ENCODE data around the gene SLC20A1. TPM values are rescaled to one million over a fixed set of nuclear protein-coding genes. Genes with fewer than 3 reads are reported as not detected.

Gene SLC20A1
- total and polyA plus RNA-seq, 4 donors = 7.0 to 82.6 (median 35.8) TPM

DNA sequence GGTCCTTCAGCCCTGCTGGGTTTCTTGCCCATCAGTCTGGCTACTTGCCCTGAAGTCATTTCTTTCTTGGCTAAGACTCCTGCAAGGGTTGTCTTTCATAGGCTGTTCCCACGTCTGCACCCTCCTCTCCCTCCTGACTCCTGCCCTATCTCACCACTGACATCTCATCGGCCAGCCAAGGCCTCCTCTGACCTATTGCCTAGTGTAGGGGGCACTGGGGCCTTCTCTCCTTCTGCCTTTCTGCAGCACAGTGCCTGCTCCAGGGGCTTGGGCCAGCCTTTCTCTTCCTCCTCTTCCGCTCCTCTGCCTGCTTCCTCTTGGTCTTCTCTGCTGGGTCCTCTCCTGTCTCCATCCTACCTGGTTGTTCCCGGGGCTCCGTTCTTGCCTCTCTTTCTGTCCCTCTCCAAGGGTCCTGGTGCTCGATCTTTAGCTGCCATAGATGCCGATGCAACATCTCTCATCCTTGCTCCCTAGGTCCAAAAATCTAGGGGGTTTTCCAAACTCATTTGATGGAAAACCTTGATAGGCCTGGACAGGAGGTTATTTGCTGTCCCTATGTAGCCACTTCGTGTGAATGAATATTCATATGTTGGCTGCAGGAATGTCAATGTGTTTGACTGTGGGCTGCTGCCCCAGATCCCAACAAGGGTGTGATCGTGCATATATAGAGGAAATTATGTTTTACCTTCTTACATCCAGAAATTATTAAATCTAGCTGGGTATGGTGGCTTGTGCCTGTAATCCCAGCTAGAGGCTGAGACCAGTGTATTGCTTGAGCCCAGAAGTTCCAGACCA is 65.4 kb downstream of the SLC20A1 start:
- DNase-seq (no peak), ATAC-seq (ENCODE audit: low FRiP score) (no peak)
- Histone ChIP-seq H3K27ac (ENCODE audit: low read depth in 1 of 2, low read length in 2 of 2) (no peak overlapping the region), H3K9me3 (ENCODE audit: control insufficient read depth, low read length) (no peaks in the 10 kb centered on the region), H3K4me3 (ENCODE audit: low read length in 2 of 2) (no peak overlapping the region), H3K4me1 (ENCODE audit: control insufficient read depth in 1 of 2, insufficient read depth in 2 of 2, low read length in 2 of 2) (no peaks in the 10 kb centered on the region), H3K36me3 (ENCODE audit: control insufficient read depth in 1 of 2, insufficient read depth in 2 of 2, low read length in 1 of 2) (no peaks in the 10 kb centered on the region), H3K27me3 (ENCODE audit: control insufficient read depth in 1 of 2, insufficient read depth in 2 of 2, low read length in 1 of 2) (no peaks in the 10 kb centered on the region)
- WGBS, 2 donors = 78 to 81% methylated on average over 9 of the region's 9 CpGs
- intact Hi-C loops (cut with DNase I) = no loop called here

DNA sequence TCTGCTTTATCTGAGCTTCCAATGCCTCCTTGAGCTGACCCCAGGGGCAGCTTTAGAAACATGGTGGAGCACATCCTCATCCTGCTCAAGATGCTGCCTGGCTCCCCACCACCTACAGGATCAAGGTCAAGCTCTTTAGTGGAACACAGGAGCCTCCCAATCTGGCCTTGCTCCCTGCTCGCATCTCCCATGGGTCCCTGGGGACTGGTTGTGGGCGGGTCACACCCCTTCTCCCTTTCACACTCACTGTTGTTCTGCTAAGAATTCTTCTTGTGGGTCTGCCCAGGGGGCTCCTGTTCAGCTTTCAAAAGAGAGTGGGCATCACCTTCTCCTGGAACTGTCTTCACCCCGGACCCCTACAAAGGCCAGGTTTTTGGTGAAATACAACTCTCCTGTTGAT is 66.7 kb downstream of the SLC20A1 start:
- no peak overlapping the region for H3K27ac ChIP-seq (ENCODE audit: low read depth in 1 of 2, low read length in 2 of 2)
- intact Hi-C loops (cut with DNase I) = no loop called here
- no peaks in the 10 kb centered on the region for H3K36me3 ChIP-seq (ENCODE audit: control insufficient read depth in 1 of 2, insufficient read depth in 2 of 2, low read length in 1 of 2)
- no peak overlapping the region for H3K4me3 ChIP-seq (ENCODE audit: low read length in 2 of 2)
- H3K27me3 ChIP-seq (ENCODE audit: control insufficient read depth in 1 of 2, insufficient read depth in 2 of 2, low read length in 1 of 2) = no peaks in the 10 kb centered on the region
- DNase-seq = no peak
- 60 to 65% methylated on average over 3 of the region's 3 CpGs for WGBS, 2 donors
- no peak for ATAC-seq (ENCODE audit: low FRiP score)
- H3K9me3 ChIP-seq (ENCODE audit: control insufficient read depth, low read length) = no peaks in the 10 kb centered on the region
- H3K4me1 ChIP-seq (ENCODE audit: control insufficient read depth in 1 of 2, insufficient read depth in 2 of 2, low read length in 2 of 2) = no peaks in the 10 kb centered on the region

DNA sequence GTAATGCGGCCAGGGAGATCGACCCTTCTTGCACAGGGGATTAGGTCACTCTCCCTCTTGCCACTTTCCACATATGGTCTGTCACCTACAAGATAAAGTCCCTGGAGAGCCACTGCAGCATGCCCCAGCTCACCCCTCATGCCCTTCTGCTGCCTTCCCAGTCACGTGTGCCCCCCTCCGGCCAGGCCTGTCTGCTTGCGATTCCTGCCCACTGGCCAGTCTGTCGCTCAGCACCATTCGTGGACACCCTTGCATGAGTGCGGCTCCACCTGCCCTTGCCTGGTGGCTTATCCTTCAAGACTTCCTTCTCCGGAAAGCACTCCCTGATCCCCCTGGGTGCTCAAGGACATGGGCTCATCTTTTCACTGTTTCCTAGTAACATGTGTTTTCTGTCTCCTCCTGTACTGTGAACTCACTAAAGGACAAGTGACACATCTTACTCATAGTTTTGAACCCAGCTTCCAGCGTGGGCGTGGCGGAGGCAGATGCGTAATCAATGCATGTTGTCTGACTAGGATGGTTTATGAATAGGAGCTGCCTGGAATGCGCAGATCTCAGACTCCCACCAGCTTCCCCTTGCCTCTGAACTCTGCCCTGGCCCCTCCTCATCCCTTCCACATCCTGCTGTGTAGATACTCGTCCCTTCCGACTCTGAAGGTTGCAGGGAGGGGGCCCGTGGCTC is 67.3 kb downstream of the SLC20A1 start:
- DNase-seq (no peak), ATAC-seq (ENCODE audit: low FRiP score) (no peak)
- WGBS, 2 donors = 73 to 75% methylated on average over 17 of the region's 17 CpGs

More for the DNA sequence above, 67.3 kb downstream of the SLC20A1 start:
- Histone ChIP-seq H3K36me3 (ENCODE audit: control insufficient read depth in 1 of 2, insufficient read depth in 2 of 2, low read length in 1 of 2) (no peaks in the 10 kb centered on the region), H3K27me3 (ENCODE audit: control insufficient read depth in 1 of 2, insufficient read depth in 2 of 2, low read length in 1 of 2) (no peaks in the 10 kb centered on the region), H3K4me3 (ENCODE audit: low read length in 2 of 2) (no peak overlapping the region), H3K4me1 (ENCODE audit: control insufficient read depth in 1 of 2, insufficient read depth in 2 of 2, low read length in 2 of 2) (no peaks in the 10 kb centered on the region), H3K9me3 (ENCODE audit: control insufficient read depth, low read length) (no peaks in the 10 kb centered on the region), H3K27ac (ENCODE audit: low read depth in 1 of 2, low read length in 2 of 2) (no peak overlapping the region)
- intact Hi-C loops (cut with DNase I) = no loop called here

Other genes starting within 250 kb of the SLC20A1 start
- gene RGPD8, start 212.3 kb upstream of the SLC20A1 start, total RNA-seq = 10 to 100 TPM; 36.2 to 51.7 TPM
- gene RGPD8, start 212.3 kb upstream of the SLC20A1 start, polyA plus RNA-seq = 1 to 10 TPM; 1.3 to 2.9 TPM
- gene TTL, start 163.8 kb upstream of the SLC20A1 start, total RNA-seq = 10 to 100 TPM; 33.6 to 46.6 TPM
- 10 to 100 TPM in 1 of 2 donors, 1 to 10 TPM in 1; 9.8 to 13.1 TPM for gene TTL, start 163.8 kb upstream of the SLC20A1 start, polyA plus RNA-seq
- 10 to 100 TPM in 1 of 2 donors, 1 to 10 TPM in 1; 9.4 to 13.5 TPM for gene POLR1B, start 103.5 kb upstream of the SLC20A1 start, total RNA-seq
- gene POLR1B, start 103.5 kb upstream of the SLC20A1 start, polyA plus RNA-seq = 1 to 10 TPM; 3.6 to 3.8 TPM
- gene CHCHD5, start 61.3 kb upstream of the SLC20A1 start, total RNA-seq = 10 to 100 TPM; 19.0 to 19.2 TPM
- 10 to 100 TPM; 27.7 to 32.0 TPM for gene CHCHD5, start 61.3 kb upstream of the SLC20A1 start, polyA plus RNA-seq
- under 1 TPM in 1 of 2 donors, not detected in 1; 0.23 TPM for gene NT5DC4, start 75.1 kb downstream of the SLC20A1 start, total RNA-seq
- not detected for gene NT5DC4, start 75.1 kb downstream of the SLC20A1 start, polyA plus RNA-seq
- under 1 TPM; 0.65 to 0.69 TPM for gene CKAP2L, start 118.7 kb downstream of the SLC20A1 start, total RNA-seq
- gene CKAP2L, start 118.7 kb downstream of the SLC20A1 start, polyA plus RNA-seq = under 1 TPM; under 0.01 to 0.08 TPM
- gene IL1A, start 138.6 kb downstream of the SLC20A1 start, total RNA-seq = under 1 TPM in 1 of 2 donors, not detected in 1; 0.19 TPM
- gene IL1A, start 138.6 kb downstream of the SLC20A1 start, polyA plus RNA-seq = not detected
- 1 to 10 TPM; 2.8 to 9.3 TPM for gene IL1B, start 190.8 kb downstream of the SLC20A1 start, total RNA-seq
- gene IL1B, start 190.8 kb downstream of the SLC20A1 start, polyA plus RNA-seq = 1 to 10 TPM; 1.2 to 1.9 TPM